Embryonic facial prominence (tissue), 1 donor: ENCODE data around the gene PTPRM.

Source experiments
- DNase-seq: peaks from one replicate; pipeline ENCODE4 v3.0.0-alpha.2; 2016; ENCODE audit errors: extremely low spot score

The PTPRM gene

GRCh38 chr18:8391068-8391467 lies 824.0 kb downstream of the PTPRM start:
- DNase-seq, result no peak

- DNase-seq, result no peak
Measured at GRCh38 chr18:8396254-8396653, 829.1 kb downstream of the PTPRM start.

GRCh38 chr18:8397034-8397433 lies 829.9 kb downstream of the PTPRM start:
- no peak for DNase-seq

GRCh38 chr18:8399138-8399537 lies 832.0 kb downstream of the PTPRM start:
- DNase-seq, result no peak

- DNase-seq, result no peak
Measured at GRCh38 chr18:8400193-8400752, 833.2 kb downstream of the PTPRM start.

- DNase-seq, result no peak
Measured at GRCh38 chr18:8400825-8401224, 833.7 kb downstream of the PTPRM start.

- DNase-seq, result no peak
Measured at GRCh38 chr18:8401606-8402005, 834.5 kb downstream of the PTPRM start.

GRCh38 chr18:8402237-8402636 lies 835.1 kb downstream of the PTPRM start:
- no peak for DNase-seq

GRCh38 chr18:8403713-8404112 lies 836.6 kb downstream of the PTPRM start:
- DNase-seq, result no peak

GRCh38 chr18:8406186-8406867 lies 839.2 kb downstream of the PTPRM start:
- no peak for DNase-seq

GRCh38 chr18:8406868-8407250 lies 839.7 kb downstream of the PTPRM start:
- no peak for DNase-seq

GRCh38 chr18:8409151-8409550 lies 842.0 kb downstream of the PTPRM start:
- DNase-seq, result no peak

- no peak for DNase-seq
Measured at GRCh38 chr18:8411492-8411891, 844.4 kb downstream of the PTPRM start.

GRCh38 chr18:8412117-8412516 lies 845.0 kb downstream of the PTPRM start:
- no peak for DNase-seq

- DNase-seq, result no peak
Measured at GRCh38 chr18:8413189-8413588, 846.1 kb downstream of the PTPRM start.

- DNase-seq, result no peak
Measured at GRCh38 chr18:8413751-8414150, 846.6 kb downstream of the PTPRM start.

- no peak for DNase-seq
Measured at GRCh38 chr18:8416212-8417019, 849.3 kb downstream of the PTPRM start.

- DNase-seq, result no peak
Measured at GRCh38 chr18:8422391-8422790, 855.3 kb downstream of the PTPRM start.

GRCh38 chr18:8423051-8423557 lies 856.0 kb downstream of the PTPRM start:
- DNase-seq, result no peak

GRCh38 chr18:8424481-8424880 lies 857.4 kb downstream of the PTPRM start:
- no peak for DNase-seq

GRCh38 chr18:8424917-8425725 lies 858.0 kb downstream of the PTPRM start:
- no peak for DNase-seq

GRCh38 chr18:8426401-8426800 lies 859.3 kb downstream of the PTPRM start:
- no peak for DNase-seq
